Measurements from ENCODE around the gene ATPAF1.

The ATPAF1 gene

DNA sequence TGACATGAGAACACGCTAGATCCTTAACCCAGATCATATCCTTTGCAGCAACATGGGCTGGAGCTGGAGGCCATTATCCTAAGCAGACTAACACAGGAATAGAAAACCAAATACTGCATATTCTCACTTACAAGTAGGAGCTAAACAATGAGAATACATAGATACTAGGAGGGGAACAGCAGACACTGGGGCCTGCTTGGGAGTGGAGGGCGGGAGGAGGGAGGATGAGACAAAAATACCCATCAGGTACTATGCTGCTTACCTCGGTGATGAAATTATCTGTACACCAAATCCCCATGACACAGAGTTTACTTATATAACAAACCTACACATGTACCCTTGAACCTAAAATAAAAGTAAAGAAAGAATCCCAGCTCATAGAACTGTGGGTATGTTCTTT lies 50.3 kb downstream of the ATPAF1 start:
- TF ChIP-seq TCF12 (IDR thresholded peaks at IDR 0.05; ENCODE audit: low read depth) = no peak
- no peak for TF ChIP-seq EGR1 (IDR thresholded peaks at IDR 0.05)
- no peak for TF ChIP-seq CEBPB (IDR thresholded peaks at IDR 0.05)
- no peak for TF ChIP-seq NFIC (IDR thresholded peaks at IDR 0.05)
- no peak for TF ChIP-seq TEAD4 (IDR thresholded peaks at IDR 0.05)
- no peak for TF ChIP-seq ZBTB7A (IDR thresholded peaks at IDR 0.05; ENCODE audit: low read depth)
- TF ChIP-seq YY1 (IDR thresholded peaks at IDR 0.05; ENCODE audit: low read depth) = no peak
- TF ChIP-seq RAD21 (IDR thresholded peaks at IDR 0.05; ENCODE audit: low read depth) = no peak
- TF ChIP-seq, protein P1, sequence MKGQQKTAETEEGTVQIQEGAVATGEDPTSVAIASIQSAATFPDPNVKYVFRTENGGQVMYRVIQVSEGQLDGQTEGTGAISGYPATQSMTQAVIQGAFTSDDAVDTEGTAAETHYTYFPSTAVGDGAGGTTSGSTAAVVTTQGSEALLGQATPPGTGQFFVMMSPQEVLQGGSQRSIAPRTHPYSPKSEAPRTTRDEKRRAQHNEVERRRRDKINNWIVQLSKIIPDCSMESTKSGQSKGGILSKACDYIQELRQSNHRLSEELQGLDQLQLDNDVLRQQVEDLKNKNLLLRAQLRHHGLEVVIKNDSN (IDR thresholded peaks at IDR 0.05) = no peak
- TF ChIP-seq EP300 (IDR thresholded peaks at IDR 0.05; ENCODE audit: borderline replicate concordance) = no peak
- TF ChIP-seq FOXM1 (IDR thresholded peaks at IDR 0.05; ENCODE audit: borderline replicate concordance, low read depth) = no peak
- no peak for TF ChIP-seq CREB1 (IDR thresholded peaks at IDR 0.05; ENCODE audit: low read depth)

DNA sequence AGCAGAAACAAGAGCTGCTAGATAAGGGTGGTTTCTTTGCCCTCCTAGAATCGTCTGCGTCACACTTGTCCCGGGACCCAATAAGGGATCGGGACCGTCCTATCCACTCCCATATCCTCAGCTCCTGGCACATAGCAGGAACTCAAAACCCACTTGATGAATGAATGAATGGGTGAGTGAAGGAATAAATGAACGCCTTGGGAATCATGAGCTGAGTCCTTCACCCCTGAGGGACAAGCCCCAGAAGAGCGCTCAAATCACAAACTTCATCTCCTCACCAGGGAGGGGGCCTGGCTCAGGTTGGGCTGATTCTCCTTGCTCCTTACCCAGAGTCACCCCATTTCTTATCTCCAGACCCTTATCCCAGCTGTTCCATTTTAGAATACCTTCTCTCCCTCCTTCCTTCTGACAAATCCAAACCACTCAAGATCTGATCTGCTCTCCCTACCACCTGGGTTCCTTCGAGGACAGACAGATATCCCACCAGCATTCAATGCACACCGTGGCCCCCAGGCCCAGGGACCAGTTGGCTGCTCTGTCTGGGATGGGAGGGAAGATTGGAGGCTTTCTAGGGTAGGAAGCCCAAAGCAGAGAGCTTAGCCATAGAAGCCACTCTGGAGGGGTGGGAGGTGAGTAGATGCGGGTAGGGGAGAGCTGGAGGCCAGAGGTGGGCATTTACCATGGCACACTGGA lies 50.9 kb downstream of the ATPAF1 start:
- TF ChIP-seq EGR1 (IDR thresholded peaks at IDR 0.05) (no peak), RAD21 (IDR thresholded peaks at IDR 0.05; ENCODE audit: low read depth) (no peak), CEBPB (IDR thresholded peaks at IDR 0.05) (no peak), TEAD4 (IDR thresholded peaks at IDR 0.05) (no peak)
- TF ChIP-seq, protein P2, sequence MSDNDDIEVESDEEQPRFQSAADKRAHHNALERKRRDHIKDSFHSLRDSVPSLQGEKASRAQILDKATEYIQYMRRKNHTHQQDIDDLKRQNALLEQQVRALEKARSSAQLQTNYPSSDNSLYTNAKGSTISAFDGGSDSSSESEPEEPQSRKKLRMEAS (IDR thresholded peaks at IDR 0.05) = no peak
- TF ChIP-seq, protein P1 (IDR thresholded peaks at IDR 0.05) = no peak

DNA sequence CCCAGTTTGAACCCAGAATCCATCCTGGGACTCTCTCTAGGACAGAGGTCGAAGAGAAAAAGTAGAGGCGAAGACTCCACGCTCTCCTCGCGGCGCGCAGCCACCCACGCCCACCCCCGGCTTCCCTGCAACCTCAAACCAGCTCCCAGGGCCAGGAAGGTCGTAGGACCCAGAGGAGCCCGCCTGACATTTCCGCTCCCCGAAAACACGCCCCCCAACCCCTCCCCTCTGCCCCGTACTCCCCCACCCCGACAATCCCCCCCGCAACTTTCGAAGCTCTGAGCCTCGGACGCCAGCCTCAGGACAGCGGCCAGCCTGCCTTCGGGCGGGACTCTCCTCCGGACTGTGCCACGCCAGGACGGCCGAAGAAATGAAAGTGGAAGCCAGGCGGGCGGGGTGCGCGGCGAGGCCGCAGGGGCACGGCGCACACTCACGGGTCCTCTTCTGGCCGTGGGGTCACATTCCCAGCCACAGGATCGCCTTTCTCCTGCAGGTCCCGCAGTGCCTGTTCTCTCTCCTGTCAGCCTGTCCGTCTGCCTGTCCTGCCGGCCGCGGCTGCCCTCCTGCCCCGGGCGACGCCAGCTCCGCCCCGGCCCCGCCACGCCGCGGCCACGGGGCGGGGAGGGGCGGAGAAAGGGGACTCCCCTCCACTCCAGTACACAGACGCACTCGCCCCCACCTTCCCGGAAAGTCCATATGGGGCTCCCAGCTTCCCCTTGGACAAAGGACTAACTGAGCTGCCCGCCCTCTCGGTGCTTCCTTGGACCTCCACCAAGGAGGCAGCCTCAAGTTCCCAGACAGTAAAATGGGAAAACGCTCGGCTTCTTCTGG lies 51.7 kb downstream of the ATPAF1 start, which contains the start of gene MOB3C:
Gene MOB3C, minus strand, starts transcription at position 535 of the 831 bp plus-strand sequence. CDS start 3,490 bp downstream, outside the sequence.
- TF ChIP-seq RAD21 (IDR thresholded peaks at IDR 0.05; ENCODE audit: low read depth) = no peak
- no peak for TF ChIP-seq FOXM1 (IDR thresholded peaks at IDR 0.05; ENCODE audit: borderline replicate concordance, low read depth)
- TF ChIP-seq CREB1 (IDR thresholded peaks at IDR 0.05; ENCODE audit: low read depth) = no peak
- TF ChIP-seq NFIC (IDR thresholded peaks at IDR 0.05) = no peak
- TF ChIP-seq YY1 (IDR thresholded peaks at IDR 0.05; ENCODE audit: low read depth) = peak; percentile 24; the same call in 1 of the 2 replicates
- TF ChIP-seq CEBPB (IDR thresholded peaks at IDR 0.05) = no peak
- no peak for TF ChIP-seq ZBTB7A (IDR thresholded peaks at IDR 0.05; ENCODE audit: low read depth)
- TF ChIP-seq, protein P2 (IDR thresholded peaks at IDR 0.05) = peak; percentile 62
- TF ChIP-seq, protein P1 (IDR thresholded peaks at IDR 0.05) = no peak
- TF ChIP-seq, protein P3, sequence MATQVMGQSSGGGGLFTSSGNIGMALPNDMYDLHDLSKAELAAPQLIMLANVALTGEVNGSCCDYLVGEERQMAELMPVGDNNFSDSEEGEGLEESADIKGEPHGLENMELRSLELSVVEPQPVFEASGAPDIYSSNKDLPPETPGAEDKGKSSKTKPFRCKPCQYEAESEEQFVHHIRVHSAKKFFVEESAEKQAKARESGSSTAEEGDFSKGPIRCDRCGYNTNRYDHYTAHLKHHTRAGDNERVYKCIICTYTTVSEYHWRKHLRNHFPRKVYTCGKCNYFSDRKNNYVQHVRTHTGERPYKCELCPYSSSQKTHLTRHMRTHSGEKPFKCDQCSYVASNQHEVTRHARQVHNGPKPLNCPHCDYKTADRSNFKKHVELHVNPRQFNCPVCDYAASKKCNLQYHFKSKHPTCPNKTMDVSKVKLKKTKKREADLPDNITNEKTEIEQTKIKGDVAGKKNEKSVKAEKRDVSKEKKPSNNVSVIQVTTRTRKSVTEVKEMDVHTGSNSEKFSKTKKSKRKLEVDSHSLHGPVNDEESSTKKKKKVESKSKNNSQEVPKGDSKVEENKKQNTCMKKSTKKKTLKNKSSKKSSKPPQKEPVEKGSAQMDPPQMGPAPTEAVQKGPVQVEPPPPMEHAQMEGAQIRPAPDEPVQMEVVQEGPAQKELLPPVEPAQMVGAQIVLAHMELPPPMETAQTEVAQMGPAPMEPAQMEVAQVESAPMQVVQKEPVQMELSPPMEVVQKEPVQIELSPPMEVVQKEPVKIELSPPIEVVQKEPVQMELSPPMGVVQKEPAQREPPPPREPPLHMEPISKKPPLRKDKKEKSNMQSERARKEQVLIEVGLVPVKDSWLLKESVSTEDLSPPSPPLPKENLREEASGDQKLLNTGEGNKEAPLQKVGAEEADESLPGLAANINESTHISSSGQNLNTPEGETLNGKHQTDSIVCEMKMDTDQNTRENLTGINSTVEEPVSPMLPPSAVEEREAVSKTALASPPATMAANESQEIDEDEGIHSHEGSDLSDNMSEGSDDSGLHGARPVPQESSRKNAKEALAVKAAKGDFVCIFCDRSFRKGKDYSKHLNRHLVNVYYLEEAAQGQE (IDR thresholded peaks at IDR 0.05; ENCODE audit: low read depth) = no peak
- TF ChIP-seq EGR1 (IDR thresholded peaks at IDR 0.05) = peak; percentile 90
- 0 out of 2 replicates have a peak, but pooled peaks have one; percentile 25 for TF ChIP-seq TCF12 (IDR thresholded peaks at IDR 0.05; ENCODE audit: low read depth)
- TF ChIP-seq TAF1 (IDR thresholded peaks at IDR 0.05; ENCODE audit: low read depth) = no peak

DNA sequence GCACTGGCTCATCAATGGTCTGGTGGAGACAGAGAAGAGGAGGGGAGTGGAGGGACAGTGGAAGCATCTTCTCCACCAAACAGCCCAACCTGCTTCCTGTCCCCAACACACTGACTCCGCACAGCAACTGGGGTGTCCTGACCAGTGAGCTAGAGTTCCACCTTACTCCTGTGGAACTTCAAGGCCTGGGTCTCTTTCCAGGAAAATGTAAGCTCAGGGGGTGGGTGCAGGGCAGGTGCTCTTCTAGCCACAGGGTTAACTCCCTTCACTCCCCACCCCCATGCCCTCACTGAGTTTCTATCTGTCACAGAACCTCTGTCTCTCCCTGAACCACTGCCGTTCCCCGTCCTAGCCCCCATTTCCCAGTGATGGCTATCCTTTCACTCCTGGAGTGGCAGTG lies 52.4 kb downstream of the ATPAF1 start:
- TF ChIP-seq FOXM1 (IDR thresholded peaks at IDR 0.05; ENCODE audit: borderline replicate concordance, low read depth) (no peak), TAF1 (IDR thresholded peaks at IDR 0.05; ENCODE audit: low read depth) (no peak), CREB1 (IDR thresholded peaks at IDR 0.05; ENCODE audit: low read depth) (no peak), TEAD4 (IDR thresholded peaks at IDR 0.05) (no peak), NFIC (IDR thresholded peaks at IDR 0.05) (no peak), ZBTB7A (IDR thresholded peaks at IDR 0.05; ENCODE audit: low read depth) (no peak), YY1 (IDR thresholded peaks at IDR 0.05; ENCODE audit: low read depth) (no peak), EP300 (IDR thresholded peaks at IDR 0.05; ENCODE audit: borderline replicate concordance) (no peak), RAD21 (IDR thresholded peaks at IDR 0.05; ENCODE audit: low read depth) (no peak), CEBPB (IDR thresholded peaks at IDR 0.05) (no peak), TCF12 (IDR thresholded peaks at IDR 0.05; ENCODE audit: low read depth) (no peak)
- TF ChIP-seq, protein P1 (IDR thresholded peaks at IDR 0.05) = no peak
- TF ChIP-seq, protein P2 (IDR thresholded peaks at IDR 0.05) = no peak

DNA sequence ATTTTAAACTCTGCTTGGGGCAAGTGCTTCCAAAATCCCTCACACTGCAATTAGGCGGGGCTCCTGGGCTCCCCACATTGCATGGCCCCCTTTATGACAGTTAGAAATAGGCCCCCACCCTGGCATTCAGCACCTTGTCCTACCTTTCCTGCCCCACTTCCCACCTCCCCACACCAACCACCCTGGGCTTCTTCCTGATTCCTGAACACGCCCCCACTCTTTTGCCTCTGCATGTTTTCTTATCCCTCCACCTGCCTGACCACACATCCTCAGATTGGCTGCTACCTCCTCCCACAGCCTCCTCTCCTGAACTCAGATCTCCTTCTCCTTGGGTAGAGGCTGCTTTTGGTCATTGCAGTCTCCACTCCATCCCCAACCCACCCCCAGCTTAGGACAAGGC lies 53.1 kb downstream of the ATPAF1 start:
- no peak for TF ChIP-seq CEBPB (IDR thresholded peaks at IDR 0.05)
- TF ChIP-seq NFIC (IDR thresholded peaks at IDR 0.05) = no peak
- no peak for TF ChIP-seq FOXM1 (IDR thresholded peaks at IDR 0.05; ENCODE audit: borderline replicate concordance, low read depth)
- TF ChIP-seq, protein P1 (IDR thresholded peaks at IDR 0.05) = no peak
- TF ChIP-seq, protein P3 (IDR thresholded peaks at IDR 0.05; ENCODE audit: low read depth) = no peak
- TF ChIP-seq, protein P2 (IDR thresholded peaks at IDR 0.05) = no peak
- TF ChIP-seq EP300 (IDR thresholded peaks at IDR 0.05; ENCODE audit: borderline replicate concordance) = no peak
- TF ChIP-seq TEAD4 (IDR thresholded peaks at IDR 0.05) = no peak
